Stimulated activated CD8-positive, alpha-beta memory T cell treated with anti-CD3 and anti-CD28 coated beads, Interleukin-7, amount 100 ng/mL, for 48 hours (primary cell): ENCODE data around the gene BEND6.
"Not testable (repeated sequence)": the region's sequence is repeated elsewhere in the genome, so short reads cannot be mapped to it uniquely, and the experiment has no call there.

Experiments used
- DNase-seq, 2 donors: peaks; one replicate each; pipeline ENCODE4 v3.0.0-alpha.2; 2020; ENCODE audit warnings: low read depth in 1 of 2; ENCODE audit errors: extremely low read depth in 1 of 2

BEND6 gene

GRCh38 chr6:56977192-56977591, 22.3 kb downstream of the BEND6 start:
- DNase-seq = no peak

GRCh38 chr6:56978530-56978929, 23.6 kb downstream of the BEND6 start:
- DNase-seq = no peak

GRCh38 chr6:56984361-56984760, 29.5 kb downstream of the BEND6 start:
- no peak for DNase-seq

- DNase-seq = no peak
These were observed 30.0 kb downstream of the BEND6 start for GRCh38 chr6:56984884-56985283.

GRCh38 chr6:56986611-56987010, 31.7 kb downstream of the BEND6 start:
- DNase-seq = no peak

GRCh38 chr6:56988145-56988544, 33.2 kb downstream of the BEND6 start:
- no peak for DNase-seq

GRCh38 chr6:56992036-56992435, 37.1 kb downstream of the BEND6 start:
- no peak for DNase-seq

GRCh38 chr6:56992703-56993102, 37.8 kb downstream of the BEND6 start:
- DNase-seq = no peak

- no peak for DNase-seq
These were observed 40.5 kb downstream of the BEND6 start for GRCh38 chr6:56995347-56995902.

- no peak for DNase-seq
These were observed 41.5 kb downstream of the BEND6 start for GRCh38 chr6:56996401-56996800.

- no peak for DNase-seq
These were observed 44.1 kb downstream of the BEND6 start for GRCh38 chr6:56999049-56999448.

- DNase-seq = not testable (repeated sequence)
These were observed 44.8 kb downstream of the BEND6 start for GRCh38 chr6:56999748-57000147.

- DNase-seq = no peak
These were observed 47.3 kb downstream of the BEND6 start for GRCh38 chr6:57002197-57002596.

GRCh38 chr6:57004292-57004691, 49.4 kb downstream of the BEND6 start:
- no peak for DNase-seq

GRCh38 chr6:57006101-57006500, 51.2 kb downstream of the BEND6 start:
- no peak for DNase-seq

- DNase-seq = not testable (repeated sequence)
These were observed 53.2 kb downstream of the BEND6 start for GRCh38 chr6:57008069-57008468.

GRCh38 chr6:57013521-57013926, 58.6 kb downstream of the BEND6 start:
- no peak for DNase-seq

- DNase-seq = no peak
These were observed 62.2 kb downstream of the BEND6 start for GRCh38 chr6:57017069-57017468.

- DNase-seq = no peak
These were observed 62.9 kb downstream of the BEND6 start for GRCh38 chr6:57017841-57018240.

- no peak for DNase-seq
These were observed 64.5 kb downstream of the BEND6 start for GRCh38 chr6:57019434-57019833.

GRCh38 chr6:57021086-57021720, 66.3 kb downstream of the BEND6 start:
- DNase-seq = no peak

- DNase-seq = no peak
These were observed 69.4 kb downstream of the BEND6 start for GRCh38 chr6:57024321-57024720.

- DNase-seq = no peak
These were observed 69.9 kb downstream of the BEND6 start for GRCh38 chr6:57024775-57025174.
